Endothelial cell of umbilical vein (primary cell): ENCODE data around the gene GALR2.

Source experiments
- CTCF ChIP-seq, 2 donors: IDR thresholded peaks; 1 replicate in 1 of 2; 2 replicates in 1 of 2; pipeline ENCODE4 v1.5.1; 2011; ENCODE audit warnings: low read length in 2 of 2, mild to moderate bottlenecking in 2 of 2, moderate library complexity in 2 of 2, control low read depth in 1 of 2, inconsistent platforms in 1 of 2, low read depth in 1 of 2; ENCODE audit not compliant: insufficient read depth in 1 of 2; ENCODE audit errors: extremely low read depth in 1 of 2
- JUN ChIP-seq: IDR thresholded peaks from 2 replicates; pipeline ENCODE4 v1.6.1; 2011; ENCODE audit warnings: borderline replicate concordance, low read depth; ENCODE audit not compliant: insufficient read length, insufficient read depth
- MAX ChIP-seq: IDR thresholded peaks from 2 replicates; pipeline ENCODE4 v1.6.1; 2011; ENCODE audit not compliant: insufficient read depth, insufficient read length

- TF ChIP-seq CTCF (IDR thresholded peaks at IDR 0.05; ENCODE audit: extremely low read depth in 1 of 2, insufficient read depth in 1 of 2, low read depth in 1 of 2, low read length in 2 of 2), result no peak
- no peak for TF ChIP-seq JUN
- no peak for TF ChIP-seq MAX
These were observed 19.5 kb downstream of the GALR2 start for GRCh38 chr17:76094046-76094445.
